Glomerular endothelial cell (primary cell): ENCODE results near the gene NEDD8. TPM values are rescaled to one million over a fixed set of nuclear protein-coding genes. Genes with fewer than 3 reads are reported as not detected.
A peak's percentile ranks its signal among the peaks of the same experiment; 100 is the strongest.
"Not testable (repeated sequence)": the region's sequence is repeated elsewhere in the genome, so short reads cannot be mapped to it uniquely, and the experiment has no call there.

Source experiments
- DNase-seq: peaks from one replicate; pipeline ENCODE4 v3.0.0-alpha.2; 2011; ENCODE audit warnings: low read depth, low spot score; ENCODE audit errors: extremely low read depth
- total RNA-seq: library from RNA; depleted of rRNA; stranded (reverse); fragments of >200 nt; gene quantifications from 2 replicates; pipeline ENCODE4 v1.2.3, GENCODE V29; 2015

The NEDD8 gene
- total RNA-seq, 1 donor from 2014 or later: 226 TPM

DNA sequence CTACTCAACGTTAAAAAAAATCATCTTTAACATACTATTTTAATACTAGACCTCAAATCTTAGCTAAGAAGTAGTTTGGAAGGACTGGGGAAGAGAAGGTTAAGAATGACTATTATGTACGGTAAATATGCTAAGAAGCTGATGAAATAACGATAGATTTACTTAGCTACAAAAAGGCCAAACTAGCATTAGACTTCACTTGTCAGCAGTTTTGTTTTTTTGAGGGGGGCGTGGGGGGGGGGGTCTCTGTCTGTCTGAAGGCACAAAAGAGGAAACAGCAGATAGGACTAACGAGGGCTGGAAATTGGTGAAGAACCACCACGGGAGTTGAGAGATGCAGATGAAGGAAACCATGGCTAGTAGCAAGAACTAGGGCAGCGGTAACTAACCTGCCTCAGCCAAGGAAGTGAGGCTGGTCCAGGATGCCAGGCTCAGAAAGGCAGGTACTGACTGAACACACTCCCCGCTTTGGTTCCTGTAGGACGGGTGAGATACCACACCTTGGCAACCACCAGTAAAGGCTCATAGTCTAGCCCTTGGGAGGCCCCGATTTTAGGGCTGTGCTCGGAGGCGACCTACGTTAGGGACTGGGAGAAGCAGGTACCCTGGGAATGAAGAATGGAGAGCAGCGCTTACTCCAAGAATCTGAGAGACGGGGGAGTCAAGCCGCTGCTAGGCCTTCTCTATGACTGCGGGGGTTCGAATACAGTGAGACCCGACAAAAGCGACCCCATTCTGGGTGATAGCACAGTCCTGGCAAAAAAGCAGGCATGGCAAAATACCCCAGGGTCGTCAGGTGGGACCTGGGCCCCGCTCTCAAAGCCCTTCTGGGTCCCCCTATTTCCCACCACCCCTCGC is 675 bp downstream of the NEDD8 start:
- no peak for DNase-seq

DNA sequence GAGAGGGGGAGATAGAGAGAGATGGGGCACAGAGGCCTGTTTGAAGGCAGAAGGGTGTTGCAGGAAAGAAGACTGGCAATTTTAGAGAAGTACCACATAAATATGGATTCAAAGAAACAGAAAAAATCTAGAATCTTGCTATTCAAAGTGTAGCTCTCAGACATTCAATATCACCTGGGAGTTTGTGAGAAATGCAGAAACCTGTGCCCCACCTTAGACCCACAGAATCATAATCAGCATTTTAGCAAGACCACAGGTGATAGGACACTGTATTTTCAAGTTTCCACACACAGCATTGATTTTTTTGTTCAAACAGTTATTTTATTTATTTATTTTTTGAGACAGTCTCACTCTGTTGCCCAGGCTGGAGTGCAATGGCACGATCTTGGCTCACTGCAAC is 3.3 kb downstream of the NEDD8 start:
- DNase-seq: no peak

DNA sequence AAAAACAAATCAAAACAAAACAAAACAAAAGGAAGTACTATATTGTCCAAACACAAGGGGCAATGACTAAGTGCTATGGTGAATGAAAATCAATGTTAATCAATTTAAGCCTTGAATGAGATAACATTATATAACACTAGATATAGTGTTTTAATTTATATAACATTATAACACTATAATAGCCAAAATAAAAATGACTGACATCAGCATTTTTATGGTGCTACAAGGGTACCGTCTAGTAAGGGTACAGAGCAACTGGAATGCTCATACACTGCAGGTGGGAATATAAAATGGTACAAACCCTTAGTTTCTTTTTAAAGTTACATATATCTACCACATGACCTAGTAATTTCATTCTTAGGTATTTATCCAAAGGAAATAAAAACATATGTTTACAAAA is 5.7 kb downstream of the NEDD8 start:
- no peak for DNase-seq

DNA sequence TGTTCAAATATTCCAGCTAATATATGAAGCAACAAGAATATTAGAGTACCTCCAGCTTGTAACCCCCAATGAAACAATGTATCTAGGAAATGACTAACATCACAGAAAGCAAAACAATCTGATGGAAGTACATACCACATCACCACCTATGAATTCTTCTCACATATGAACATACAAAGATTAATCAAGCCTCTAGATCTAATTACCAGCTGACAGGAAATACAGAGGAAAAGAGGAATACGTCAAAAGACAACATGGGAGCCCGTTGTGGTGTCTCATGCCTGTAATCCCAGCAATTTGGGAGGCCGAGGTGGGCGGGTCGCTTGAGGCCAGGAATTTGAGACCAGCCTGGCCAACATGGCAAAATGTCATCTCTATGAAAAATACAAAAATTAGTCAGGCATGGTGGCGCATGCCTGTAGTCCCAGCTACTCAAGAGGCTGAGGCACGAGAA is 7.5 kb downstream of the NEDD8 start:
- peak; percentile 95 for DNase-seq

GRCh38 chr14:24222987-24223386 is 9.2 kb downstream of the NEDD8 start:
- DNase-seq: not testable (repeated sequence)

- no peak for DNase-seq
Measured at GRCh38 chr14:24219521-24219920, 12.6 kb downstream of the NEDD8 start.

DNA sequence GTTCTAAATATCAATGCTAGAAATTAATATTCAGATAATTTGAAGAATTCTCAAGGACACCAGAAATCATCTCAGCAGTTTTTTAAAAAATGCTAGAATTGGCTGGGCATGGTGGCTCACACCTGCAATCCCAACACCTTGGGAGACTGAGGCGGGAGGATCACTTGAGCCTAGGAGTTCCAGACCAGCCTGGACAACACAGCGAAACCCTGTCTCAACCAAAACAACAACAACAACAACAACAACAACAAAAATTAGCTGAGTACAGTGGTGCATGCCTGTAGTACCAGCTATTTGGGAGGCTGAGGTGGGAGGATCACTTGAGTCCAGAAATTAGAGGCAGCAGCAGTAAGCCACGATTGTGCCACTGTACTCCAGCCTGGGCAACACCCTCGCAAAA is 13.1 kb downstream of the NEDD8 start:
- DNase-seq: no peak

DNA sequence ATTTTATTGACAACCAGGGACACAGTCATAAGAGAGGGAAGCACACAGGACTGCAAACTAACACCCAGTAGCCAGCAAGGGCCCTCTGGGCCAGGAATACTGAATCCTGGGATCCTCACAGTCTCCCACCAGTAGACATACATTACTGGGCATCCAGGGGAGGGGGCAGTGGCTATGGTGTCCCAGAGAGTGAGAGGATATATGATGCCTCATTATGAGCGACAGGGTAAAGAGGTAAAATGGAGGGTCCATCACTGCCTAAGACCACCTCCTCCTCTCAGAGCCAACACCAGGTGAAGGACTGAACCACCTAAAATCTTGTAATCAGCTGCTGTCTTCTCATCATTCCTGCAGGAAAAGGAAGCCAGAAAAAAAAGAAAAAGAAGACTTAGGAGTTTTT is 15.3 kb downstream of the NEDD8 start:
- DNase-seq: not testable (repeated sequence)

- no peak for DNase-seq
Measured at GRCh38 chr14:24216345-24216699, 15.8 kb downstream of the NEDD8 start.

- no peak for DNase-seq
Measured at GRCh38 chr14:24215495-24216344, 16.4 kb downstream of the NEDD8 start, which contains the start of gene MDP1. Gene MDP1 (minus strand): TSS chr14:24216066. CDS start chr14:24215955, 111 bp downstream.

GRCh38 chr14:24213866-24214662 is 18.1 kb downstream of the NEDD8 start:
- no peak for DNase-seq

- DNase-seq: peak; percentile 78
Measured at GRCh38 chr14:24212924-24213865, 19.0 kb downstream of the NEDD8 start, which contains the start of gene CHMP4A. Gene CHMP4A (minus strand): TSS chr14:24213488. CDS start chr14:24213439, 49 bp downstream.

- no peak for DNase-seq
Measured at GRCh38 chr14:24211311-24211710, 20.9 kb downstream of the NEDD8 start.

DNA sequence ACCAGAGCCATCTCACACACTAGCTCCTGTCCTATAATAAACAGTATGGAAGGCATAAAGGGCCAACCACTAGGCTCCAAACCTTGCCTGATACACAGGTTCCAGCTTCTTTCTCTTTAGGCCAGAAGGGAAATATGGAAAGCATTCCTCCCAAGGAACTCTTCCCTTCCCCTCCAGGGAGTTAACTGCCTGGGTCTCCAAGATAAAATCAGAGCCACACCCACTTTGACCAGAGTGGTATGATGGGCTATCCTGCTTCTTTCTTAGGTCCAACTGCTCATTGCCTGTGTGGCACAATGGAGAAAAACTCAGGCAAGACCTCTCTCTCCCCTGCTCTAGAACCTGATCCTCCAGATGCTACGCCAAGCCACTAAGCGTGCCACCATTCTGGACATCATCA is 24.5 kb downstream of the NEDD8 start:
- no peak for DNase-seq

DNA sequence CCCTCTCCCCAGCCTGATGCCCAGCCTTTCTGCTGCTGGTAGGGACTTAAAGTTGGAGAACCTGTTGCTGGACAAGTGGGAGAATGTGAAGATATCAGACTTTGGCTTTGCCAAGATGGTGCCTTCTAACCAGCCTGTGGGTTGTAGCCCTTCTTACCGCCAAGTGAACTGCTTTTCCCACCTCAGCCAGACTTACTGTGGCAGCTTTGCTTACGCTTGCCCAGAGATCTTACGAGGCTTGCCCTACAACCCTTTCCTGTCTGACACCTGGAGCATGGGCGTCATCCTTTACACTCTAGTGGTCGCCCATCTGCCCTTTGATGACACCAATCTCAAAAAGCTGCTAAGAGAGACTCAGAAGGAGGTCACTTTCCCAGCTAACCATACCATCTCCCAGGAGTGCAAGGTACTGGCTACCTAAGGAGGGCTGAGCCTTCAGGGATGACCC is 25.0 kb downstream of the NEDD8 start:
- DNase-seq: no peak

- no peak for DNase-seq
Measured at GRCh38 chr14:24206260-24207103, 25.7 kb downstream of the NEDD8 start.

- DNase-seq: no peak
Measured at GRCh38 chr14:24204163-24205146, 27.7 kb downstream of the NEDD8 start.
